ENCODE data around the gene C22orf15.

Gene C22orf15

DNA sequence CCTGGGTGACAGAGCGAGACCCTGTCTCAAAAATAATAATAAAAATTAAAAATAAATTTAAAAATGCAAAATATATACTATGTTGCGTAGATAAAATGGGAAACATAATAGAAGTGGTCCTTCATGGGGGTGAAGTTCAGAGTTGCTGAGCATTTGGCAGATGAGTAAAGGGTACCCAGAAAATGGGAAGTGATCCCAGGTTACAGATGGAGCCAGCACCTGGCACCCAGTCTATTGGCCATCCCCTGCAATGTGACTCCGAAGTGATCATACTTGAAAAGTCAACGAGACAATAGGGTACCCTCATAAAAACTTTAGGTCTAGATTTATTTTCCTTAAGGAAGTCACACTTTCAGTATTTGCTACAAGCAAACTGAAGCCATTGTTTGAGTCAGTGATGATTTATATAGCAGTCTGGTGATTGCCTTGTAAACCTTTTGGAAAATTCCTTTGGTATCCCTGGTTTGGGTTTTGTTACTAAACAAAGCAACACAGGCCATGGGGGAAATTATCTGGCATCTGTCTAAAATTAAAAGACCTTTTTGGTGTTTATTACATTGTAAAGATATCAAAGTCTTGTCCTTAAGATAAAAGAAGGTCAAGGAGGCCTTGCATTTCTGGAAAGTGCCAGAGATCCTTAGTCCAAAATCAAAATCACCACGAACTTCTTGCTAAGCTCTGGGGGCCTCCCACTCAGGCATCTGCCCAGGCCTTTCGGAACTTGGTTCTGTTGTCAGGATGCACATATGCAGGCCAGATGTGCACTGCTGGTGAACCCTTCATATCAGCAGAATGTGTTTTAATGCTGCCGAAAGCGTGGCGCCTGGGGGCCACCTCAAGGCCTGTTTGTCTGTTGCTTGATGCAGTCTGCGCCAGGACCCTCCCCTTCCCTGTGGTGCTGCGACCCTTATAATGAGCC is 28.3 kb downstream of the C22orf15 start:
- DNase-seq, result peak; percentile 72

GRCh38 chr22:23791738-23792645 is 29.2 kb downstream of the C22orf15 start:
- DNase-seq, result peak; percentile 36

GRCh38 chr22:23793326-23793725 is 30.5 kb downstream of the C22orf15 start:
- no peak for DNase-seq

- peak; percentile 63 for DNase-seq
Measured at GRCh38 chr22:23796461-23796860, 33.7 kb downstream of the C22orf15 start.

- DNase-seq, result no peak
Measured at GRCh38 chr22:23800297-23801237, 37.8 kb downstream of the C22orf15 start.

- DNase-seq, result no peak
Measured at GRCh38 chr22:23801238-23801821, 38.5 kb downstream of the C22orf15 start.

- DNase-seq, result no peak
Measured at GRCh38 chr22:23801886-23802377, 39.1 kb downstream of the C22orf15 start.

DNA sequence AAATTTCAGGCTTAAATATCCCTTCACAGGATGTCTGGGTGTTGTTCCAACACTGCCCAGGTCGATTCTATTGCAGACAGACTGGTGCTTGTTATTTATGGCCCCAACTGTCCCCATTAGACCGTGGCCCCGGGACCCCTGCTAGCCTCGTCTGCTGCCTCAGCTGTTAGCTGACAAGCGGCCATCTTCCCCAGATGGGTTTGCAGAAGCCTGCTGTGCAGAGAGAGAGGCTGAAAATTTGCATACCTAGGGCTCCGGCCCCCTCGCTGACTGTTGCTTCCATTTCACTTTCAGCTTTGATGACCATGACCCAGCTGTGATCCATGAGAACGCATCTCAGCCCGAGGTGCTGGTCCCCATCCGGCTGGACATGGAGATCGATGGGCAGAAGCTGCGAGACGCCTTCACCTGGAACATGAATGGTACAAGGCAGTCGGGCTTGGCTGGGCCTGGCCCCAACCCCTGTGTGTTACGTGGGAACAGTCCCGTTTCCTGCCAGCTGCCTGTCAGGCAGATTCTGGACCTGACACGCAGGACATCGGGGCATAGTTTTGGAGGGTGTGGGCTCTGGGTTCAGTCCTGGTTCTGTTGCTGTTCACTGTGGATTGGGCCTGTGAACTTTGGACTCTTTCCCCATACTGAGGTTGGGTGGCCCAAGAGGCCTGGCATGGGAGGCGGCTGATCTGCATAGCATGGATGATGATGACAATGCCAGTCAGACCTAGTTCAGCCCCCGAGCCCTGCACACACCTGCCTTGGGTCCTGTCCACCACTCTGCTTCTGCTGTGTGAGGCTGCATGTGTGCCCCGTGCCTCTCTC is 40.4 kb downstream of the C22orf15 start:
- DNase-seq, result no peak

GRCh38 chr22:23804781-23805291 is 42.0 kb downstream of the C22orf15 start:
- no peak for DNase-seq

GRCh38 chr22:23806837-23807236 is 44.0 kb downstream of the C22orf15 start:
- no peak for DNase-seq

DNA sequence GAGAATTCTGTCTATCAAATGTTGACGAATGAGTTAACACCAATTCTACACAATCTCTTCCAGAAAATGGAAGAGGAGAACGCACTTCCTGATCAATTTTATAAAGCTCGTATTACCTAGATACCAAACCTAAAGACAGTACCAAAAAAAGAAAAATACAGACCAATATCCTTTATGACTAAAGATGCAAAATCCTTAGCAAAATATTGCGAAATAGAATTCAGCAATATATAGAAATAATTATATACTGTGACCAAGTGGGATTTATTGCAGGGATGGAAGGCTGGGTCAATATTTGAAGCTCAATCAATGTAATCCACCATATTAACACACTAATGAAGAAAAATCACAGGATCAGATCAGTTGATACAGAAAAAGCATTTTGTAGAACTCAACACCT is 49.6 kb downstream of the C22orf15 start:
- DNase-seq, result no peak

Measured in left hindlimb (tissue), 1 donor.